SK-N-MC (cell line): ENCODE data around the gene CACNA1C.

Source experiments
- EZH2 ChIP-seq: fragments of 200-600 bp; sonication (generic); IDR thresholded peaks from one replicate; pipeline ENCODE4 v1.6.1; 2017; ENCODE audit warnings: antibody characterized with exemption
- POLR2AphosphoS5 ChIP-seq: IDR thresholded peaks from 2 replicates; pipeline ENCODE4 v1.6.1; 2012; ENCODE audit warnings: mild to moderate bottlenecking, low read depth, low read length, borderline replicate concordance

DNA sequence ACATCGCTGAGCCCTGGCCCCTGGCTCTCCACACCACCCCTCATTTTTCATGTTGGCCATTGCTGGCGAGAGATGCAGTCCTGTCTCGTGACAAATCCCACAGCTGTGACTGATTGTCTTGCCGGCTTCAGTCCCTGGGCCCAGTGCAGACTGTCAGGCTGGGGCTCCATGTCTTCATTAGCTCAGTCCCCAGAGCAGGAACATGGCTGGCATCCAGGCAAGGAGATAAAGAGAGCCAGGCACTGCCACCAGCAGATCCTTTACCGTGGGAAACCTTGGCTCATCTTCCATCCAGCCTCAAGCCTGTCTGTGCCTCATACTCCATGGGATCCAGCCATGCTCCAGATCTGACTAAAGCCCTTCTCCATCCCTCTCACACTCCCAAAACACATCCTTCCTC is 457.3 kb downstream of the CACNA1C start:
- TF ChIP-seq POLR2AphosphoS5 (no peak), EZH2 (no peak)
